ENCODE measurements around the gene GRK6. TPM values are rescaled to one million over a fixed set of nuclear protein-coding genes. Genes with fewer than 3 reads are reported as not detected.

The GRK6 gene
- total and polyA plus RNA-seq, 9 of the 15 experiments (the other 6 are each of a cell fraction or from before 2014, with no cell fraction given): 0.63 to 122 (median 44.5) TPM

GRCh38 chr5:177427211-177427822 lies 841 bp downstream of the GRK6 start (continued):
- TF ChIP-seq MGA (IDR thresholded peaks at IDR 0.05) (peak; percentile 70), MYC (IDR thresholded peaks at IDR 0.05; ENCODE audit: low read depth, low read length) (peak; percentile 88), MYC (CRISPR knock-in tag; IDR thresholded peaks at IDR 0.05; ENCODE audit: borderline replicate concordance, low read depth) (no peak), BRD9 (IDR thresholded peaks at IDR 0.05; ENCODE audit: low read depth, partially characterized antibody) (peak; percentile 15), ZBTB40 (IDR thresholded peaks at IDR 0.05) (no peak), ZBTB40 (CRISPR knock-in tag; IDR thresholded peaks at IDR 0.05) (no peak), NCOR1 (IDR thresholded peaks at IDR 0.05) (no peak)

Data from K562 (cell line).